GM23338 (cell line): ENCODE results near the gene RUNX1.

Experiments used
- CREB1 ChIP-seq: fragments of 250-450 bp; sonication (Bioruptor Pico); IDR thresholded peaks from 2 replicates; pipeline ENCODE4 v1.5.0; 2020; ENCODE audit warnings: low read depth, mild to moderate bottlenecking, moderate library complexity
- EZH2 ChIP-seq: fragments of 200-600 bp; sonication (generic); IDR thresholded peaks from one replicate; pipeline ENCODE4 v1.8.0; 2017; ENCODE audit warnings: antibody characterized with exemption, mild to moderate bottlenecking, low read depth; ENCODE audit not compliant: unreplicated experiment
- EZH2phosphoT487 ChIP-seq: fragments of 200-600 bp; sonication (generic); IDR thresholded peaks from one replicate; pipeline ENCODE4 v1.8.1; 2018; ENCODE audit warnings: antibody characterized with exemption; ENCODE audit not compliant: unreplicated experiment
- JUNB ChIP-seq: IDR thresholded peaks from one replicate; pipeline ENCODE4 v1.6.1; 2016; ENCODE audit warnings: antibody characterized with exemption; ENCODE audit not compliant: unreplicated experiment
- POLR2AphosphoS5 ChIP-seq: IDR thresholded peaks from 2 replicates; pipeline ENCODE4 v1.6.1; 2016; ENCODE audit warnings: antibody characterized with exemption, low read depth
- ZNF331 ChIP-seq: fragments of 250-450 bp; sonication (Bioruptor Pico); IDR thresholded peaks from 2 replicates; pipeline ENCODE4 v1.5.0; 2020; ENCODE audit warnings: low read depth, mild to moderate bottlenecking, moderate library complexity
- TF ChIP-seq, protein P1 (sequence below): IDR thresholded peaks from one replicate; pipeline ENCODE4 v1.6.1; 2018; ENCODE audit warnings: antibody characterized with exemption; ENCODE audit not compliant: unreplicated experiment
- TF ChIP-seq, protein P2 (sequence below), 2 experiments: fragments of 200-600 bp in 1 of 2; sonication (generic) in 1 of 2; conservative IDR thresholded peaks; 2 replicates each; pipeline versions ENCODE4 v1.5.1 to v1.6.1; 2016 to 2017; ENCODE audit warnings: antibody characterized with exemption in 2 of 2, low read depth in 2 of 2, mild to moderate bottlenecking in 2 of 2, moderate library complexity in 1 of 2
- TF ChIP-seq, protein P3 (sequence below): fragments of 250-450 bp; sonication (Bioruptor Pico); IDR thresholded peaks from 2 replicates; pipeline ENCODE4 v1.5.0; 2020; ENCODE audit warnings: mild to moderate bottlenecking, moderate library complexity

DNA sequence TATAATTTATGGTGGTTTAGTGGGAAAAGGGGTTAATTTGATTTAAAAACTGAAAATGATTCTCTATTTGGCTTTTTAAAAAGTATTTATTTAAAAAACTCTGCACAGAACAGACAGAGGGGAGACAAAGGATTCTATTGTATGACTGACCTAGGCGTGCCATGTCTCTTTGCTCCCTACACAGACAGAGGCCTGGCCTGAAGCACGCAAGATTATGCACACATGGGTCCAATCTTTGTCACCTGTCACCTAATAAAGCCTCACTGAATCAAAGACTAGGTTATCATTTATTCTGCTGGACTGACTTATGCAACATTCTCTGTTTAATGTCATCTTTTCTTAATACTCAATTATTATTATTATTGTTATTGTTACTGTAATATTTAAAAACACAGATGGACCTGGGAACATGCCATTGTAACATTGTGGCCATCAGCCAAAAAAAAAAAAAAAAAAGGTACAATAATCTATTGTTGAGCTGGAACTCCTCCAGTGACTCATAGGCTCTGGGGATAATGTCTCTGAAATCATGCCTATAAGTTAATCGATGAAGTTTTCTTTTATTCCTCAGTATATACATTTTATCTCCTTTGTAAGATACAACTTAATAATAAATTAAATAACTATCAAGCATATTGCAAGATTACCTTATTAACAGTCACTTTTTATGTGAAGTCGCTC lies 112.1 kb downstream of the RUNX1 start:
- TF ChIP-seq, protein P1, sequence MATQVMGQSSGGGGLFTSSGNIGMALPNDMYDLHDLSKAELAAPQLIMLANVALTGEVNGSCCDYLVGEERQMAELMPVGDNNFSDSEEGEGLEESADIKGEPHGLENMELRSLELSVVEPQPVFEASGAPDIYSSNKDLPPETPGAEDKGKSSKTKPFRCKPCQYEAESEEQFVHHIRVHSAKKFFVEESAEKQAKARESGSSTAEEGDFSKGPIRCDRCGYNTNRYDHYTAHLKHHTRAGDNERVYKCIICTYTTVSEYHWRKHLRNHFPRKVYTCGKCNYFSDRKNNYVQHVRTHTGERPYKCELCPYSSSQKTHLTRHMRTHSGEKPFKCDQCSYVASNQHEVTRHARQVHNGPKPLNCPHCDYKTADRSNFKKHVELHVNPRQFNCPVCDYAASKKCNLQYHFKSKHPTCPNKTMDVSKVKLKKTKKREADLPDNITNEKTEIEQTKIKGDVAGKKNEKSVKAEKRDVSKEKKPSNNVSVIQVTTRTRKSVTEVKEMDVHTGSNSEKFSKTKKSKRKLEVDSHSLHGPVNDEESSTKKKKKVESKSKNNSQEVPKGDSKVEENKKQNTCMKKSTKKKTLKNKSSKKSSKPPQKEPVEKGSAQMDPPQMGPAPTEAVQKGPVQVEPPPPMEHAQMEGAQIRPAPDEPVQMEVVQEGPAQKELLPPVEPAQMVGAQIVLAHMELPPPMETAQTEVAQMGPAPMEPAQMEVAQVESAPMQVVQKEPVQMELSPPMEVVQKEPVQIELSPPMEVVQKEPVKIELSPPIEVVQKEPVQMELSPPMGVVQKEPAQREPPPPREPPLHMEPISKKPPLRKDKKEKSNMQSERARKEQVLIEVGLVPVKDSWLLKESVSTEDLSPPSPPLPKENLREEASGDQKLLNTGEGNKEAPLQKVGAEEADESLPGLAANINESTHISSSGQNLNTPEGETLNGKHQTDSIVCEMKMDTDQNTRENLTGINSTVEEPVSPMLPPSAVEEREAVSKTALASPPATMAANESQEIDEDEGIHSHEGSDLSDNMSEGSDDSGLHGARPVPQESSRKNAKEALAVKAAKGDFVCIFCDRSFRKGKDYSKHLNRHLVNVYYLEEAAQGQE = no peak
- TF ChIP-seq, protein P2, sequence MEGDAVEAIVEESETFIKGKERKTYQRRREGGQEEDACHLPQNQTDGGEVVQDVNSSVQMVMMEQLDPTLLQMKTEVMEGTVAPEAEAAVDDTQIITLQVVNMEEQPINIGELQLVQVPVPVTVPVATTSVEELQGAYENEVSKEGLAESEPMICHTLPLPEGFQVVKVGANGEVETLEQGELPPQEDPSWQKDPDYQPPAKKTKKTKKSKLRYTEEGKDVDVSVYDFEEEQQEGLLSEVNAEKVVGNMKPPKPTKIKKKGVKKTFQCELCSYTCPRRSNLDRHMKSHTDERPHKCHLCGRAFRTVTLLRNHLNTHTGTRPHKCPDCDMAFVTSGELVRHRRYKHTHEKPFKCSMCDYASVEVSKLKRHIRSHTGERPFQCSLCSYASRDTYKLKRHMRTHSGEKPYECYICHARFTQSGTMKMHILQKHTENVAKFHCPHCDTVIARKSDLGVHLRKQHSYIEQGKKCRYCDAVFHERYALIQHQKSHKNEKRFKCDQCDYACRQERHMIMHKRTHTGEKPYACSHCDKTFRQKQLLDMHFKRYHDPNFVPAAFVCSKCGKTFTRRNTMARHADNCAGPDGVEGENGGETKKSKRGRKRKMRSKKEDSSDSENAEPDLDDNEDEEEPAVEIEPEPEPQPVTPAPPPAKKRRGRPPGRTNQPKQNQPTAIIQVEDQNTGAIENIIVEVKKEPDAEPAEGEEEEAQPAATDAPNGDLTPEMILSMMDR (conservative IDR thresholded peaks at IDR 0.05; ENCODE audit: low read depth in 2 of 2) = no peak
- TF ChIP-seq POLR2AphosphoS5 (no peak), EZH2 (no peak), JUNB (no peak), ZNF331 (CRISPR knock-in tag) (no peak), EZH2phosphoT487 (no peak), CREB1 (CRISPR knock-in tag) (no peak)
- TF ChIP-seq, protein P3, sequence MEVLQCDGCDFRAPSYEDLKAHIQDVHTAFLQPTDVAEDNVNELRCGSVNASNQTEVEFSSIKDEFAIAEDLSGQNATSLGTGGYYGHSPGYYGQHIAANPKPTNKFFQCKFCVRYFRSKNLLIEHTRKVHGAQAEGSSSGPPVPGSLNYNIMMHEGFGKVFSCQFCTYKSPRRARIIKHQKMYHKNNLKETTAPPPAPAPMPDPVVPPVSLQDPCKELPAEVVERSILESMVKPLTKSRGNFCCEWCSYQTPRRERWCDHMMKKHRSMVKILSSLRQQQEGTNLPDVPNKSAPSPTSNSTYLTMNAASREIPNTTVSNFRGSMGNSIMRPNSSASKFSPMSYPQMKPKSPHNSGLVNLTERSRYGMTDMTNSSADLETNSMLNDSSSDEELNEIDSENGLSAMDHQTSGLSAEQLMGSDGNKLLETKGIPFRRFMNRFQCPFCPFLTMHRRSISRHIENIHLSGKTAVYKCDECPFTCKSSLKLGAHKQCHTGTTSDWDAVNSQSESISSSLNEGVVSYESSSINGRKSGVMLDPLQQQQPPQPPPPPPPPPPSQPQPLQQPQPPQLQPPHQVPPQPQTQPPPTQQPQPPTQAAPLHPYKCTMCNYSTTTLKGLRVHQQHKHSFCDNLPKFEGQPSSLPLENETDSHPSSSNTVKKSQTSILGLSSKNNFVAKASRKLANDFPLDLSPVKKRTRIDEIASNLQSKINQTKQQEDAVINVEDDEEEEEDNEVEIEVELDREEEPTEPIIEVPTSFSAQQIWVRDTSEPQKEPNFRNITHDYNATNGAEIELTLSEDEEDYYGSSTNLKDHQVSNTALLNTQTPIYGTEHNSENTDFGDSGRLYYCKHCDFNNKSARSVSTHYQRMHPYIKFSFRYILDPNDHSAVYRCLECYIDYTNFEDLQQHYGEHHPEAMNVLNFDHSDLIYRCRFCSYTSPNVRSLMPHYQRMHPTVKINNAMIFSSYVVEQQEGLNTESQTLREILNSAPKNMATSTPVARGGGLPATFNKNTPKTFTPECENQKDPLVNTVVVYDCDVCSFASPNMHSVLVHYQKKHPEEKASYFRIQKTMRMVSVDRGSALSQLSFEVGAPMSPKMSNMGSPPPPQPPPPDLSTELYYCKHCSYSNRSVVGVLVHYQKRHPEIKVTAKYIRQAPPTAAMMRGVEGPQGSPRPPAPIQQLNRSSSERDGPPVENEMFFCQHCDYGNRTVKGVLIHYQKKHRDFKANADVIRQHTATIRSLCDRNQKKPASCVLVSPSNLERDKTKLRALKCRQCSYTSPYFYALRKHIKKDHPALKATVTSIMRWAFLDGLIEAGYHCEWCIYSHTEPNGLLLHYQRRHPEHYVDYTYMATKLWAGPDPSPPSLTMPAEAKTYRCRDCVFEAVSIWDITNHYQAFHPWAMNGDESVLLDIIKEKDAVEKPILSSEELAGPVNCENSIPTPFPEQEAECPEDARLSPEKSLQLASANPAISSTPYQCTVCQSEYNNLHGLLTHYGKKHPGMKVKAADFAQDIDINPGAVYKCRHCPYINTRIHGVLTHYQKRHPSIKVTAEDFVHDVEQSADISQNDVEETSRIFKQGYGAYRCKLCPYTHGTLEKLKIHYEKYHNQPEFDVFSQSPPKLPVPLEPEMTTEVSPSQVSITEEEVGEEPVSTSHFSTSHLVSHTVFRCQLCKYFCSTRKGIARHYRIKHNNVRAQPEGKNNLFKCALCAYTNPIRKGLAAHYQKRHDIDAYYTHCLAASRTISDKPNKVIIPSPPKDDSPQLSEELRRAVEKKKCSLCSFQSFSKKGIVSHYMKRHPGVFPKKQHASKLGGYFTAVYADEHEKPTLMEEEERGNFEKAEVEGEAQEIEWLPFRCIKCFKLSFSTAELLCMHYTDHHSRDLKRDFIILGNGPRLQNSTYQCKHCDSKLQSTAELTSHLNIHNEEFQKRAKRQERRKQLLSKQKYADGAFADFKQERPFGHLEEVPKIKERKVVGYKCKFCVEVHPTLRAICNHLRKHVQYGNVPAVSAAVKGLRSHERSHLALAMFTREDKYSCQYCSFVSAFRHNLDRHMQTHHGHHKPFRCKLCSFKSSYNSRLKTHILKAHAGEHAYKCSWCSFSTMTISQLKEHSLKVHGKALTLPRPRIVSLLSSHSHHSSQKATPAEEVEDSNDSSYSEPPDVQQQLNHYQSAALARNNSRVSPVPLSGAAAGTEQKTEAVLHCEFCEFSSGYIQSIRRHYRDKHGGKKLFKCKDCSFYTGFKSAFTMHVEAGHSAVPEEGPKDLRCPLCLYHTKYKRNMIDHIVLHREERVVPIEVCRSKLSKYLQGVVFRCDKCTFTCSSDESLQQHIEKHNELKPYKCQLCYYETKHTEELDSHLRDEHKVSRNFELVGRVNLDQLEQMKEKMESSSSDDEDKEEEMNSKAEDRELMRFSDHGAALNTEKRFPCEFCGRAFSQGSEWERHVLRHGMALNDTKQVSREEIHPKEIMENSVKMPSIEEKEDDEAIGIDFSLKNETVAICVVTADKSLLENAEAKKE = no peak
